Stimulated activated CD8-positive, alpha-beta memory T cell treated with anti-CD3 and anti-CD28 coated beads, Interleukin-15, amount 100 ng/mL, for 48 hours (primary cell): ENCODE results near the gene EPHA1.

Experiments used
- DNase-seq, 2 donors: peaks; one replicate each; pipeline ENCODE4 v3.0.0-alpha.2; 2020; ENCODE audit warnings: low read depth in 2 of 2

EPHA1 gene

GRCh38 chr7:143374561-143374960, 34.1 kb downstream of the EPHA1 start:
- no peak for DNase-seq

- no peak for DNase-seq
These were observed 35.3 kb downstream of the EPHA1 start for GRCh38 chr7:143373255-143373794.

- DNase-seq: peak in 1 of 2 donors; percentile 44
These were observed 36.6 kb downstream of the EPHA1 start for GRCh38 chr7:143372070-143372469.

GRCh38 chr7:143369678-143370651, 38.7 kb downstream of the EPHA1 start:
- no peak for DNase-seq

GRCh38 chr7:143368387-143368786, 40.3 kb downstream of the EPHA1 start:
- DNase-seq: no peak

- no peak for DNase-seq
These were observed 40.7 kb downstream of the EPHA1 start for GRCh38 chr7:143367972-143368371.

- DNase-seq: no peak
These were observed 45.4 kb downstream of the EPHA1 start for GRCh38 chr7:143363016-143363937.

GRCh38 chr7:143362131-143363015, 46.3 kb downstream of the EPHA1 start, which contains the start of gene FAM131B:
Gene FAM131B (minus strand): TSS chr7:143362713. CDS start chr7:143362603, 110 bp downstream.
- no peak for DNase-seq

GRCh38 chr7:143361552-143362130, 47.0 kb downstream of the EPHA1 start:
- no peak for DNase-seq

- DNase-seq: no peak
These were observed 47.7 kb downstream of the EPHA1 start for GRCh38 chr7:143360788-143361551.

GRCh38 chr7:143359771-143360353, 48.8 kb downstream of the EPHA1 start:
- no peak for DNase-seq

- no peak for DNase-seq
These were observed 50.0 kb downstream of the EPHA1 start for GRCh38 chr7:143358626-143359025.

GRCh38 chr7:143356414-143357050, 52.1 kb downstream of the EPHA1 start:
- DNase-seq: no peak

- DNase-seq: no peak
These were observed 52.9 kb downstream of the EPHA1 start for GRCh38 chr7:143355450-143356385.

- DNase-seq: no peak
These were observed 53.7 kb downstream of the EPHA1 start for GRCh38 chr7:143354965-143355364.

GRCh38 chr7:143354376-143354775, 54.3 kb downstream of the EPHA1 start:
- no peak for DNase-seq

GRCh38 chr7:143352531-143353002, 56.1 kb downstream of the EPHA1 start:
- DNase-seq: no peak

GRCh38 chr7:143351574-143351973, 57.1 kb downstream of the EPHA1 start:
- no peak for DNase-seq
